Activated effector memory CD4-positive, alpha-beta T cell treated with anti-CD3 and anti-CD28 coated beads, Interleukin-2, amount 50 U/mL, for 16 hours (primary cell): ENCODE data around the gene VPS39.

Experiments used
- DNase-seq: peaks from one replicate; pipeline ENCODE4 v3.0.0-alpha.2; 2020

The VPS39 gene

GRCh38 chr15:42121021-42121420, 87.1 kb downstream of the VPS39 start:
- no peak for DNase-seq

DNA sequence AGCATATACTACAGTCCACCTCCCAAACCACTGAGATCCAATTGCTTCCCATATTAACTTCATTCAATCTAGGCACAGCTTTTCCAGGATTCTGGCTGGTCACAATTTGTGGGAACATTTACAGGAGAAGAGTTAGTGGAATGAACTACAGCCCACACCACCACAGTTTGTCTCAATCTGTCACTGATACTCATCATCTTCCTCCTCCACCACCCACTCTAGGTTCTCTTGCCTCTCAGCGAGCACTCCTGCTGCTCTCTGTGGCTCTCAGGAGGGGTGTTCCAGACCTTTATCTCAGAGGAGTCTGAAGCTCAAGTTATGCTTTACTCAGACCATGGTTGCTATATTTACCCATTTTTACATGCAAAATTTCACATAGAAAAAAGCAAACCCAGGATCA, 87.8 kb downstream of the VPS39 start:
- DNase-seq, result no peak

DNA sequence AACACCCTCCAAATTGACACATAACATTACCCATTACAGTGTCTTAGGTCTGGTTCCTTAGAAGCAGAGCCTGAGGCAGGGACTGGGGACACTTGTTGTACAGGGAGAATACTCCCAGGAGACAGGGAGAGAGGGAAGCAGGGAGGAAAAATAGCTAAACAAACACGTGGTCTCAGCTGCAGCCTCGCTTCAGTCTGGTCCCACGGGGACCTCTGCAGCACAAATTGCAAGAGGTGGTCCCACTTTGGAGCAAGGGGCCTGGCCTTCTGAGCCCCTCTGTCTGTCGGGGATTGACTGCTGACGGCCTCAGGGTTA, 88.7 kb downstream of the VPS39 start:
- DNase-seq, result no peak

DNA sequence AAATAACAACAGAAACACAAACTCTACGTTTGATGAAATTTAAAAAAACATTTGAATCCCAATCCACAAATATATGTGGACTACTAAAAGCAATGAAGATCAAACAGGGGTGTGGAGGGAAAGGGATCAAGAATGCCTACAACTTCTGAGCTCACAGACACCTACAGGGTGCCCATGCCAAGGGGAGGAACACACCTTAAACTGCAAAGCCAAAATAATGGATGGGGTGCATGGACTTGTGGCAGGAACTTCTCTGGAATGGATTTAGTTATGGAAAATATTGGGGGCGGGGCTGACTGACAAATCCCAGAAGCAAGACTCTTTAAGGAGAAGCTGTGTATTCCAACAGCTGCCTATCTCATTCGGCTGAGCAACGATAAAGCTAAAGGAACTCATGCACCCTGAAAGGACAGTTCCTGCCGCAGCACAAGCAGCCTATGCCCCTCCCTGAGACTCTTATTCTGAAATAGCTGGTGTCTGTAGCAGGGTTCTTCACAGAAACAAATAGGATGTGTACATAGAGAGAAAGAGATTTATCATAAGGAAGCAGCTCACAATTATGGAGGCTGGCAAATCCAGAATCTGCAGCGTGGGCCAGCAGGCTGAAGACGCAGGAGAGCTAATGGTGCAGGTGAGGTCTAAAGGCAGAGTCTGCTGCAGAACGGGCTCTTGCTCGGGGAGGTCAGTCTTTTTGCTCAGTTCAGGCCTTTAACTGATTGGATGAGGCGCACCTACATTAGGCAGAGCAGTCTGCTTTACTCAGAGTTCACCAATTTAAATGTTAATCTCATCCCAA, 89.3 kb downstream of the VPS39 start:
- no peak for DNase-seq

- DNase-seq, result no peak
These were observed 96.2 kb downstream of the VPS39 start for GRCh38 chr15:42111924-42112323.

DNA sequence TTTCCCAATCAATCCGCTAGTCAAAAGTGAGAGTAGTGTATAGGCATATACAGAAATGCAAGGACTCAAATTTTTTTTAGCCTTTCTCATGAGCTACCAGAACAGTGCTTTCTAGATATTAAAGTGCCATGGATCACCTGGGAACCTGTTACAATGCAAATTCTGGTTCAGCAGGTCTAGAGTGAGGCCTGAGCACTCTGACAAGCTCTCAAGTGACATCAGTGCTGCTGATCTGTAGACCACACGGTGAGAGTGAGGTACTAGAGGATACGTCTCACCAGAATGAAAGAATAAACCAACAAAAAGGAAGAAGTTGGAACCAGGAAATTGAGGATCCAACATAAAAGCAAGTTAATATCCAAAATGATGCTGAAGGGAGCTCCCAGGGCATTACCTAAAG, 97.7 kb downstream of the VPS39 start:
- no peak for DNase-seq

- DNase-seq, result no peak
These were observed 99.3 kb downstream of the VPS39 start for GRCh38 chr15:42108806-42109205.
